ENCODE results near the gene NRROS. TPM values are rescaled to one million over a fixed set of nuclear protein-coding genes. Genes with fewer than 3 reads are reported as not detected.

NRROS gene
- total and polyA plus RNA-seq, 2 of the 13 experiments (the other 11 are each of a cell fraction or from before 2014, with no cell fraction given), result not detected

GRCh38 chr3:196689941-196690660 lies 50.6 kb downstream of the NRROS start:
- intact Hi-C loops (cut with micrococcal nuclease; ENCODE audit: unreplicated experiment), result no loop called here
- Histone ChIP-seq H3K9ac (ENCODE audit: insufficient read depth, low read depth, low read length) (no peak overlapping the region), H3K36me3 (replicated peaks in 1 of 2; ENCODE audit: control insufficient read depth in 1 of 2, insufficient read depth in 2 of 2, low read length in 2 of 2) (no peaks in the 10 kb centered on the region), H3K27ac (ENCODE audit: extremely low read length, insufficient read depth, low read length) (no peak overlapping the region), H3K79me2 (ENCODE audit: insufficient read depth, low read length) (no peaks in the 10 kb centered on the region), H4K20me1 (ENCODE audit: insufficient read depth, low read length) (no peaks in the 10 kb centered on the region), H3K4me1 (ENCODE audit: insufficient read depth, low read length) (peaks cover 3% of the 10 kb centered on the region; the same call in 1 of the 2 replicates), H2AFZ (ENCODE audit: low read length) (no peak overlapping the region), H3K4me2 (ENCODE audit: low read depth, low read length) (no peak overlapping the region), H3K4me3 (replicated peaks in 1 of 3; ENCODE audit: insufficient read depth in 1 of 3, low read depth in 2 of 3, low read length in 3 of 3) (no peak overlapping the region), H3K27me3 (ENCODE audit: control insufficient read depth in 1 of 2, insufficient read depth in 2 of 2, low read length in 2 of 2) (peaks cover 0 to 20% of the 10 kb centered on the region in 2 experiments; a peak in 2 of 5 replicates), H3K9me3 (ENCODE audit: low read length) (no peaks in the 10 kb centered on the region)
- ATAC-seq (no peak), FAIRE-seq (no peak), DNase-seq (ENCODE audit: low spot score) (no peak)
- CTCF ChIA-PET (ENCODE audit: low intra/inter-chr PET ratio, low total read pairs), result no interaction called here
- BruUV-seq (replicated peaks), result no TSS peak
- TF ChIP-seq KAT2B (IDR thresholded peaks at IDR 0.05; ENCODE audit: borderline replicate concordance, low read depth, low read length) (no peak), ZNF891 (CRISPR knock-in tag; IDR thresholded peaks at IDR 0.05) (no peak), TBX3 (IDR thresholded peaks at IDR 0.05; ENCODE audit: borderline replicate concordance) (no peak), TFDP1 (CRISPR knock-in tag; IDR thresholded peaks at IDR 0.05; ENCODE audit: borderline replicate concordance) (no peak)
- TF ChIP-seq, protein P1, sequence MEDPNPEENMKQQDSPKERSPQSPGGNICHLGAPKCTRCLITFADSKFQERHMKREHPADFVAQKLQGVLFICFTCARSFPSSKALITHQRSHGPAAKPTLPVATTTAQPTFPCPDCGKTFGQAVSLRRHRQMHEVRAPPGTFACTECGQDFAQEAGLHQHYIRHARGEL (CRISPR knock-in tag; IDR thresholded peaks at IDR 0.05), result no peak
- TF ChIP-seq, protein P2, sequence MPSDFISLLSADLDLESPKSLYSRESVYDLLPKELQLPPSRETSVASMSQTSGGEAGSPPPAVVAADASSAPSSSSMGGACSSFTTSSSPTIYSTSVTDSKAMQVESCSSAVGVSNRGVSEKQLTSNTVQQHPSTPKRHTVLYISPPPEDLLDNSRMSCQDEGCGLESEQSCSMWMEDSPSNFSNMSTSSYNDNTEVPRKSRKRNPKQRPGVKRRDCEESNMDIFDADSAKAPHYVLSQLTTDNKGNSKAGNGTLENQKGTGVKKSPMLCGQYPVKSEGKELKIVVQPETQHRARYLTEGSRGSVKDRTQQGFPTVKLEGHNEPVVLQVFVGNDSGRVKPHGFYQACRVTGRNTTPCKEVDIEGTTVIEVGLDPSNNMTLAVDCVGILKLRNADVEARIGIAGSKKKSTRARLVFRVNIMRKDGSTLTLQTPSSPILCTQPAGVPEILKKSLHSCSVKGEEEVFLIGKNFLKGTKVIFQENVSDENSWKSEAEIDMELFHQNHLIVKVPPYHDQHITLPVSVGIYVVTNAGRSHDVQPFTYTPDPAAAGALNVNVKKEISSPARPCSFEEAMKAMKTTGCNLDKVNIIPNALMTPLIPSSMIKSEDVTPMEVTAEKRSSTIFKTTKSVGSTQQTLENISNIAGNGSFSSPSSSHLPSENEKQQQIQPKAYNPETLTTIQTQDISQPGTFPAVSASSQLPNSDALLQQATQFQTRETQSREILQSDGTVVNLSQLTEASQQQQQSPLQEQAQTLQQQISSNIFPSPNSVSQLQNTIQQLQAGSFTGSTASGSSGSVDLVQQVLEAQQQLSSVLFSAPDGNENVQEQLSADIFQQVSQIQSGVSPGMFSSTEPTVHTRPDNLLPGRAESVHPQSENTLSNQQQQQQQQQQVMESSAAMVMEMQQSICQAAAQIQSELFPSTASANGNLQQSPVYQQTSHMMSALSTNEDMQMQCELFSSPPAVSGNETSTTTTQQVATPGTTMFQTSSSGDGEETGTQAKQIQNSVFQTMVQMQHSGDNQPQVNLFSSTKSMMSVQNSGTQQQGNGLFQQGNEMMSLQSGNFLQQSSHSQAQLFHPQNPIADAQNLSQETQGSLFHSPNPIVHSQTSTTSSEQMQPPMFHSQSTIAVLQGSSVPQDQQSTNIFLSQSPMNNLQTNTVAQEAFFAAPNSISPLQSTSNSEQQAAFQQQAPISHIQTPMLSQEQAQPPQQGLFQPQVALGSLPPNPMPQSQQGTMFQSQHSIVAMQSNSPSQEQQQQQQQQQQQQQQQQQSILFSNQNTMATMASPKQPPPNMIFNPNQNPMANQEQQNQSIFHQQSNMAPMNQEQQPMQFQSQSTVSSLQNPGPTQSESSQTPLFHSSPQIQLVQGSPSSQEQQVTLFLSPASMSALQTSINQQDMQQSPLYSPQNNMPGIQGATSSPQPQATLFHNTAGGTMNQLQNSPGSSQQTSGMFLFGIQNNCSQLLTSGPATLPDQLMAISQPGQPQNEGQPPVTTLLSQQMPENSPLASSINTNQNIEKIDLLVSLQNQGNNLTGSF (CRISPR knock-in tag; IDR thresholded peaks at IDR 0.05), result no peak
- POLR2A ChIA-PET, result no interaction called here
- WGBS (ENCODE audit: low lambda C conversion rate), result 68% methylated on average over 17 of the region's 17 CpGs
- in situ Hi-C loops (cut with HindIII; ENCODE audit: extremely low pct_ligation_motif_present, low pct_unique_long_range_greater_than_20kb), result loop anchor here (5.0 to 10.0 kb wide), 2 partner anchors 83 to 155 kb away; no protein-coding TSS in a partner anchor

Data from HepG2 (cell line).